ENCODE data around the gene CPNE1.

Gene CPNE1

GRCh38 chr20:35582741-35583404 is 81.8 kb downstream of the CPNE1 start:
- no peak for TF ChIP-seq CTCF (IDR thresholded peaks at IDR 0.05; ENCODE audit: control extremely low read depth, extremely low read depth, low read depth, missing control alignments)
- DNase-seq (ENCODE audit: extremely low spot score), result no peak
- ChIA-PET POLR2A (no interaction called here), CTCF (no interaction called here)

- no peak for DNase-seq (ENCODE audit: extremely low spot score)
- ChIA-PET POLR2A (no interaction called here), CTCF (no interaction called here)
- no peak for TF ChIP-seq CTCF (IDR thresholded peaks at IDR 0.05; ENCODE audit: control extremely low read depth, extremely low read depth, low read depth, missing control alignments)
Measured at GRCh38 chr20:35582131-35582530, 82.6 kb downstream of the CPNE1 start.

GRCh38 chr20:35579196-35579595 is 85.5 kb downstream of the CPNE1 start:
- TF ChIP-seq CTCF (IDR thresholded peaks at IDR 0.05; ENCODE audit: control extremely low read depth, extremely low read depth, low read depth, missing control alignments), result no peak
- CTCF ChIA-PET, result interaction anchor here (1.3 kb wide), 1 partner anchor 9 kb away, joined by 4 read pairs; no protein-coding TSS in a partner anchor
- POLR2A ChIA-PET, result no interaction called here
- no peak for DNase-seq (ENCODE audit: extremely low spot score)

- no peak for DNase-seq (ENCODE audit: extremely low spot score)
- no peak for TF ChIP-seq CTCF (IDR thresholded peaks at IDR 0.05; ENCODE audit: control extremely low read depth, extremely low read depth, low read depth, missing control alignments)
- ChIA-PET CTCF (interaction anchor here (1.3 kb wide), 1 partner anchor 10 kb away, joined by 4 read pairs; no protein-coding TSS in a partner anchor), POLR2A (interaction anchor here (0.7 kb wide), 1 partner anchor 10 kb away, joined by 3 read pairs; no protein-coding TSS in a partner anchor)
Measured at GRCh38 chr20:35578469-35578868, 86.2 kb downstream of the CPNE1 start.

- TF ChIP-seq CTCF (IDR thresholded peaks at IDR 0.05; ENCODE audit: control extremely low read depth, extremely low read depth, low read depth, missing control alignments), result no peak
- ChIA-PET CTCF (no interaction called here), POLR2A (no interaction called here)
- DNase-seq (ENCODE audit: extremely low spot score), result no peak
Measured at GRCh38 chr20:35576816-35577215, 87.9 kb downstream of the CPNE1 start.

Measured in GM10248 (cell line).